Mucosa of stomach (tissue), 1 donor: Measurements from ENCODE around the gene IL4R.

ENCODE experiments used
- H3K27me3 ChIP-seq: one replicate; pipeline ENCODE4 v1.7.0; 2013; ENCODE audit warnings: mild to moderate bottlenecking, low read length; ENCODE audit not compliant: control insufficient read depth, insufficient read depth
- H3K36me3 ChIP-seq: one replicate; pipeline ENCODE4 v1.7.0; 2013; ENCODE audit warnings: low read length; ENCODE audit not compliant: control insufficient read depth, insufficient read depth
- H3K4me1 ChIP-seq: one replicate; pipeline ENCODE4 v1.7.0; 2013; ENCODE audit warnings: mild to moderate bottlenecking, low read length; ENCODE audit not compliant: control insufficient read depth, insufficient read depth
- H3K4me3 ChIP-seq: one replicate; pipeline ENCODE4 v1.7.0; 2013; ENCODE audit warnings: low read length
- H3K9ac ChIP-seq: one replicate; pipeline ENCODE4 v1.7.0; 2013; ENCODE audit warnings: mild to moderate bottlenecking, low read length, moderate library complexity
- H3K9me3 ChIP-seq: one replicate; pipeline ENCODE4 v1.7.0; 2013; ENCODE audit warnings: mild to moderate bottlenecking, low read length, moderate library complexity; ENCODE audit not compliant: control insufficient read depth
- donor health status: Pancreatic carcinoma.

The IL4R gene

DNA sequence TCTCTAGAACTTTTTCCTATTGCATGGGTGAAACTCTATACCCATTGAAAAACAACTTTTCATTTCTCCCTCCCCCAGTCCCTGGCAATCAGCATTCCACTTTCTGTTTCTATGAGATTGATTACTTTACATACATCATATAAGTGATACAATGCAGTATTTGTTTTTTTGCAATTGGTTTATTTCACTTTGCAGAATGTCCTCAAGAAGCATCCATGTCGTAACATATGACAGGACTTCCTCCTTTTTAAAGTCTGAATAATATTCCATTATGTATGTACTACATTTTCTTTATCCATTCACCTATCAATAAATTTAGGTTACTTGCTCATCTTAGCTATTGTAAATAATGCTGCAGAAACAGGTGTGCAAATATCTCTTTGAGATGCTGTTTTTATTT is 97.0 kb downstream of the IL4R start:
- Histone ChIP-seq H3K36me3 (no peaks in the 10 kb centered on the region), H3K27me3 (peaks cover 3% of the 10 kb centered on the region), H3K4me3 (no peak overlapping the region), H3K9me3 (no peaks in the 10 kb centered on the region), H3K9ac (no peak overlapping the region), H3K4me1 (no peaks in the 10 kb centered on the region)

DNA sequence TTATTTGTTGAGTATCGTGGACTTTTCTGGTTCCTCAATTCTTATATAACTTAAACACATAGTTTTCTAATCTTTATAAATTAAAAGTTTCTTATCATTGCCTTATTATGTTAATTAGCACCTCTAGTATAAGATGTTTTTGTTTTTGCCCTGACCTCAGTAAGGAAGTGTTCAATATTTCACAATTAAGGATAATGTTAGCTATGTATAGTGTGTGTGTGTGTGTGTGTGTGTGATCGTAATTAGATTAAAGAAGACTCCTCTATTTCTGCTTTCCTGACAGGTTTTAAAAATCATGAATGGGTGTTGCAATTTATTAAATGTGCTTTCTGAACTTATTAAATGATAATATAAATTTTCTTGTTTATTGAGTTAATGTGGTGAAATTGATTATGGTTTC is 100.2 kb downstream of the IL4R start:
- Histone ChIP-seq H3K36me3 (no peaks in the 10 kb centered on the region), H3K9ac (no peak overlapping the region), H3K4me1 (no peaks in the 10 kb centered on the region), H3K4me3 (no peak overlapping the region), H3K27me3 (no peaks in the 10 kb centered on the region), H3K9me3 (no peaks in the 10 kb centered on the region)
